HepG2 (cell line): ENCODE measurements around the gene PLAAT3. TPM values are rescaled to one million over a fixed set of nuclear protein-coding genes. Genes with fewer than 3 reads are reported as not detected.
A peak's percentile ranks its signal among the peaks of the same experiment; 100 is the strongest.

Source experiments
- FOXC1 ChIP-seq: sonication (generic); formaldehyde crosslinking; IDR thresholded peaks from 2 replicates; pipeline ENCODE4 v1.8.0; 2022; ENCODE audit warnings: mild to moderate bottlenecking, missing genetic modification reagents, borderline replicate concordance
- GMEB1 ChIP-seq: sonication (generic); formaldehyde crosslinking; IDR thresholded peaks from 2 replicates; pipeline ENCODE4 v1.5.1; 2020; ENCODE audit warnings: missing genetic modification reagents, mild to moderate bottlenecking, borderline replicate concordance
- HNF1A ChIP-seq, 2 experiments: sonication (generic) in 1 of 2; formaldehyde crosslinking in 1 of 2; IDR thresholded peaks; 2 replicates each; pipeline versions ENCODE4 v1.4.0 to v1.6.1; 2016 to 2020; ENCODE audit warnings: borderline replicate concordance in 1 of 2, low read depth in 1 of 2, mild to moderate bottlenecking in 1 of 2, missing genetic modification reagents in 1 of 2
- HNF4A ChIP-seq: sonication (generic); formaldehyde crosslinking; IDR thresholded peaks from 2 replicates; pipeline ENCODE4 v1.4.0; 2020; ENCODE audit warnings: missing genetic modification reagents
- KAT7 ChIP-seq: IDR thresholded peaks from 2 replicates; pipeline ENCODE4 v1.6.1; 2018; ENCODE audit warnings: borderline replicate concordance, missing compliant biosample characterization
- KDM6A ChIP-seq: IDR thresholded peaks from 2 replicates; pipeline ENCODE4 v1.6.1; 2016; ENCODE audit warnings: low read depth
- MED1 ChIP-seq: sonication (generic); formaldehyde crosslinking; IDR thresholded peaks from 2 replicates; pipeline ENCODE4 v1.4.0; 2020; ENCODE audit warnings: missing genetic modification reagents
- MED8 ChIP-seq: sonication (generic); formaldehyde crosslinking; IDR thresholded peaks from 2 replicates; pipeline ENCODE4 v1.8.1; 2023; ENCODE audit warnings: mild to moderate bottlenecking, missing genetic modification reagents; ENCODE audit not compliant: insufficient replicate concordance
- PITX1 ChIP-seq: sonication (generic); formaldehyde crosslinking; IDR thresholded peaks from 2 replicates; pipeline ENCODE4 v1.5.1; 2020; ENCODE audit warnings: mild to moderate bottlenecking, missing genetic modification reagents
- RFX3 ChIP-seq: IDR thresholded peaks from 2 replicates; pipeline ENCODE4 v1.6.1; 2016; ENCODE audit warnings: missing biosample characterization, missing genetic modification reagents
- SIX4 ChIP-seq: sonication (generic); formaldehyde crosslinking; IDR thresholded peaks from 2 replicates; pipeline ENCODE4 v1.4.0; 2020; ENCODE audit warnings: missing genetic modification reagents
- SRSF1 ChIP-seq: fragments of 200-400 bp; formaldehyde crosslinking; optimal IDR thresholded peaks from 2 replicates; pipeline ENCODE3; 2017; ENCODE audit warnings: mild to moderate bottlenecking, low read depth, low read length, moderate library complexity
- TBX2 ChIP-seq: sonication (generic); formaldehyde crosslinking; IDR thresholded peaks from 2 replicates; pipeline ENCODE4 v1.5.0; 2020; ENCODE audit warnings: missing genetic modification reagents, mild to moderate bottlenecking, borderline replicate concordance
- TFDP1 ChIP-seq: IDR thresholded peaks from 2 replicates; pipeline ENCODE4 v1.6.1; 2016; ENCODE audit warnings: missing compliant biosample characterization, missing genetic modification reagents, borderline replicate concordance
- ZBED4 ChIP-seq: sonication (generic); formaldehyde crosslinking; IDR thresholded peaks from 2 replicates; pipeline ENCODE4 v1.4.0; 2020; ENCODE audit warnings: missing genetic modification reagents, borderline replicate concordance
- ZGPAT ChIP-seq: IDR thresholded peaks from 2 replicates; pipeline ENCODE4 v1.6.1; 2016; ENCODE audit warnings: mild to moderate bottlenecking
- ZNF558 ChIP-seq: sonication (generic); formaldehyde crosslinking; IDR thresholded peaks from 2 replicates; pipeline ENCODE4 v1.9.0; 2022; ENCODE audit warnings: mild to moderate bottlenecking, missing genetic modification reagents, borderline replicate concordance
- polyA plus RNA-seq, 8 experiments: library from polyadenylated mRNA; depleted of rRNA in 3 of 8; stranded (reverse) in 7 of 8; unstranded in 1 of 8; fragments of >200 nt; fragmentation: Illumina TruSeq in 4 of 8; extraction: Trizol in 4 of 8; gene quantifications; 2 replicates each; pipeline versions ENCODE4 v1.2.1 to v1.2.3, GENCODE V29; 2011 to 2016; ENCODE audit warnings: low read depth in 4 of 8, missing spikeins in 1 of 8, mixed read lengths in 1 of 8; ENCODE audit not compliant: insufficient read depth in 1 of 8
- total RNA-seq, 5 experiments: library from RNA; depleted of rRNA; stranded (reverse); fragments of >200 nt; fragmentation: Illumina TruSeq; extraction: Trizol; gene quantifications; 2 replicates each; pipeline ENCODE4 v1.2.3, GENCODE V29; 2016; ENCODE audit warnings: low read depth in 1 of 5

Gene PLAAT3
- total and polyA plus RNA-seq, 2 of the 13 experiments (the other 11 are each of a cell fraction or from before 2014, with no cell fraction given), result 9.3 to 16.4 TPM

- TF ChIP-seq MED1 (CRISPR knock-in tag) (0 out of 2 replicates have a peak, but pooled peaks have one; percentile 34), SRSF1 (no peak), RFX3 (peak; percentile 56), TFDP1 (CRISPR knock-in tag) (no peak), SIX4 (0 out of 2 replicates have a peak, but pooled peaks have one; percentile 33), GMEB1 (CRISPR knock-in tag) (no peak), KAT7 (CRISPR knock-in tag) (0 out of 2 replicates have a peak, but pooled peaks have one; percentile 34), MED8 (CRISPR knock-in tag) (no peak), ZBED4 (CRISPR knock-in tag) (no peak), FOXC1 (CRISPR knock-in tag) (no peak), PITX1 (no peak), ZNF558 (CRISPR knock-in tag) (no peak), KDM6A (CRISPR knock-in tag) (peak; percentile 71), HNF4A (peak; percentile 85), TBX2 (0 out of 2 replicates have a peak, but pooled peaks have one; percentile 12), HNF1A (IDR thresholded peaks at IDR 0.05; ENCODE audit: low read depth) (peak; percentile 28; the same call in 1 of the 2 replicates), HNF1A (CRISPR knock-in tag; IDR thresholded peaks at IDR 0.05; ENCODE audit: borderline replicate concordance) (no peak), ZGPAT (CRISPR knock-in tag) (0 out of 2 replicates have a peak, but pooled peaks have one; percentile 12)
Measured at GRCh38 chr11:63603180-63603518, 11.1 kb downstream of the PLAAT3 start (continued).
